ENCODE measurements around the gene SEPTIN10. TPM values are rescaled to one million over a fixed set of nuclear protein-coding genes. Genes with fewer than 3 reads are reported as not detected.

Gene SEPTIN10
- total RNA-seq, 1 donor from 2014 or later: 90.8 TPM

GRCh38 chr2:109614715-109615636 is 1.2 kb upstream of the SEPTIN10 start:
- Histone ChIP-seq H3K4me3 (ENCODE audit: insufficient read depth, low read depth, low read length) (peak overlapping the region; percentile 68), H3K27me3 (ENCODE audit: insufficient read depth, low read length) (no peaks in the 10 kb centered on the region), H3K36me3 (ENCODE audit: insufficient read depth, low read length) (no peaks in the 10 kb centered on the region), H3K4me2 (ENCODE audit: low read length) (peak overlapping the region; percentile 89), H3K9ac (ENCODE audit: low read length) (peak overlapping the region; percentile 78), H4K20me1 (ENCODE audit: insufficient read depth, low read length) (peaks cover 40% of the 10 kb centered on the region), H3K79me2 (ENCODE audit: insufficient read depth, low read length) (peaks cover 71% of the 10 kb centered on the region), H3K4me1 (ENCODE audit: insufficient read depth, low read length) (peaks cover 22% of the 10 kb centered on the region), H3K27ac (ENCODE audit: low read depth, low read length) (peak overlapping the region; percentile 65), H2AFZ (ENCODE audit: low read depth, low read length) (peak overlapping the region; percentile 65), H3K9me3 (ENCODE audit: insufficient read depth, low read depth, low read length) (no peaks in the 10 kb centered on the region)
- H3K27ac Mint-ChIP-seq (ENCODE audit: unreplicated experiment): peak overlapping the region; percentile 68
- FAIRE-seq (no peak), DNase-seq (ENCODE audit: low read depth) (no peak)
- H3K27me3 Mint-ChIP-seq (ENCODE audit: low read depth, unreplicated experiment): no peaks in the 10 kb centered on the region
- H3K4me3 Mint-ChIP-seq (ENCODE audit: unreplicated experiment): peak overlapping the region; percentile 86
- H3K4me1 Mint-ChIP-seq (ENCODE audit: low read depth, unreplicated experiment): peaks cover 9% of the 10 kb centered on the region
- no peaks in the 10 kb centered on the region for H3K36me3 Mint-ChIP-seq (ENCODE audit: low read depth, unreplicated experiment)
- TF ChIP-seq, protein P1, sequence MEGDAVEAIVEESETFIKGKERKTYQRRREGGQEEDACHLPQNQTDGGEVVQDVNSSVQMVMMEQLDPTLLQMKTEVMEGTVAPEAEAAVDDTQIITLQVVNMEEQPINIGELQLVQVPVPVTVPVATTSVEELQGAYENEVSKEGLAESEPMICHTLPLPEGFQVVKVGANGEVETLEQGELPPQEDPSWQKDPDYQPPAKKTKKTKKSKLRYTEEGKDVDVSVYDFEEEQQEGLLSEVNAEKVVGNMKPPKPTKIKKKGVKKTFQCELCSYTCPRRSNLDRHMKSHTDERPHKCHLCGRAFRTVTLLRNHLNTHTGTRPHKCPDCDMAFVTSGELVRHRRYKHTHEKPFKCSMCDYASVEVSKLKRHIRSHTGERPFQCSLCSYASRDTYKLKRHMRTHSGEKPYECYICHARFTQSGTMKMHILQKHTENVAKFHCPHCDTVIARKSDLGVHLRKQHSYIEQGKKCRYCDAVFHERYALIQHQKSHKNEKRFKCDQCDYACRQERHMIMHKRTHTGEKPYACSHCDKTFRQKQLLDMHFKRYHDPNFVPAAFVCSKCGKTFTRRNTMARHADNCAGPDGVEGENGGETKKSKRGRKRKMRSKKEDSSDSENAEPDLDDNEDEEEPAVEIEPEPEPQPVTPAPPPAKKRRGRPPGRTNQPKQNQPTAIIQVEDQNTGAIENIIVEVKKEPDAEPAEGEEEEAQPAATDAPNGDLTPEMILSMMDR (IDR thresholded peaks at IDR 0.05; ENCODE audit: insufficient read depth, low read depth, low read length): no peak
- no peak for TF ChIP-seq EZH2 (IDR thresholded peaks at IDR 0.05; ENCODE audit: insufficient read depth, low read length)
- peaks cover 2% of the 10 kb centered on the region for H3K9me3 Mint-ChIP-seq (ENCODE audit: unreplicated experiment)

GRCh38 chr2:109613081-109613921 is 465 bp downstream of the SEPTIN10 start:
- Histone ChIP-seq H3K4me2 (ENCODE audit: low read length) (peak overlapping the region; percentile 96), H3K9me3 (ENCODE audit: insufficient read depth, low read depth, low read length) (no peaks in the 10 kb centered on the region), H3K79me2 (ENCODE audit: insufficient read depth, low read length) (peaks cover 85% of the 10 kb centered on the region), H3K4me1 (ENCODE audit: insufficient read depth, low read length) (peaks cover 36% of the 10 kb centered on the region), H3K36me3 (ENCODE audit: insufficient read depth, low read length) (no peaks in the 10 kb centered on the region), H3K9ac (ENCODE audit: low read length) (peak overlapping the region; percentile 99), H3K27me3 (ENCODE audit: insufficient read depth, low read length) (no peaks in the 10 kb centered on the region), H3K4me3 (ENCODE audit: insufficient read depth, low read depth, low read length) (peak overlapping the region; percentile 99), H3K27ac (ENCODE audit: low read depth, low read length) (peak overlapping the region; percentile 93), H2AFZ (ENCODE audit: low read depth, low read length) (no peak overlapping the region), H4K20me1 (ENCODE audit: insufficient read depth, low read length) (peaks cover 35% of the 10 kb centered on the region)
- no peaks in the 10 kb centered on the region for H3K27me3 Mint-ChIP-seq (ENCODE audit: low read depth, unreplicated experiment)
- peak overlapping the region; percentile 93 for H3K27ac Mint-ChIP-seq (ENCODE audit: unreplicated experiment)
- DNase-seq (ENCODE audit: low read depth): peak; percentile 61
- no peaks in the 10 kb centered on the region for H3K36me3 Mint-ChIP-seq (ENCODE audit: low read depth, unreplicated experiment)
- FAIRE-seq: no peak
- peaks cover 20% of the 10 kb centered on the region for H3K4me1 Mint-ChIP-seq (ENCODE audit: low read depth, unreplicated experiment)
- H3K9me3 Mint-ChIP-seq (ENCODE audit: unreplicated experiment): peaks cover 2% of the 10 kb centered on the region
- TF ChIP-seq EZH2 (IDR thresholded peaks at IDR 0.05; ENCODE audit: insufficient read depth, low read length): no peak
- TF ChIP-seq, protein P1 (IDR thresholded peaks at IDR 0.05; ENCODE audit: insufficient read depth, low read depth, low read length): no peak
- peak overlapping the region; percentile 96 for H3K4me3 Mint-ChIP-seq (ENCODE audit: unreplicated experiment)

Measured in astrocyte (in vitro differentiated cells and primary cell).